Ectodermal cell (in vitro differentiated cells): ENCODE data around the gene SMPDL3A. TPM values are rescaled to one million over a fixed set of nuclear protein-coding genes. Genes with fewer than 3 reads are reported as not detected.
"Not testable (repeated sequence)": the region's sequence is repeated elsewhere in the genome, so short reads cannot be mapped to it uniquely, and the experiment has no call there.

Source experiments
- H3K27ac ChIP-seq: 2 replicates; pipeline ENCODE4 v1.7.0; 2013; ENCODE audit warnings: mild to moderate bottlenecking, low read depth, low read length; ENCODE audit not compliant: insufficient read depth, poor library complexity, severe bottlenecking
- H3K27me3 ChIP-seq: 2 replicates; pipeline ENCODE4 v1.7.0; 2013; ENCODE audit warnings: mild to moderate bottlenecking, low read length; ENCODE audit not compliant: insufficient read depth, control insufficient read depth, poor library complexity, severe bottlenecking
- H3K36me3 ChIP-seq: one replicate; pipeline ENCODE4 v1.7.0; 2013; ENCODE audit warnings: low read length; ENCODE audit not compliant: control insufficient read depth, insufficient read depth
- H3K4me1 ChIP-seq: one replicate; pipeline ENCODE4 v1.7.0; 2013; ENCODE audit warnings: low read length; ENCODE audit not compliant: control insufficient read depth, insufficient read depth
- H3K4me3 ChIP-seq: 2 replicates; pipeline ENCODE4 v1.7.0; 2013; ENCODE audit warnings: low read depth, low read length, control low read depth; ENCODE audit not compliant: insufficient read depth
- H3K9me3 ChIP-seq: 2 replicates; pipeline ENCODE4 v1.7.0; 2013; ENCODE audit warnings: mild to moderate bottlenecking, low read length, moderate library complexity; ENCODE audit not compliant: control insufficient read depth
- WGBS, 2 experiments: methylation state at CpG; one replicate each; pipeline ENCODE4 v1.1.7; 2013; ENCODE audit warnings: missing lambda C conversion rate in 2 of 2; 5-methylcytosine and 5-hydroxymethylcytosine counted together
- polyA plus RNA-seq, 4 experiments: library from polyadenylated mRNA; stranded (reverse); fragments of 50-300 nt; gene quantifications; one replicate each; pipeline ENCODE4 v1.2.3, GENCODE V29; 2013

Gene SMPDL3A
- 3.0 TPM for polyA plus RNA-seq (2013, experiment 1 of 4)
- 2.6 TPM for polyA plus RNA-seq (2013, experiment 2 of 4)
- polyA plus RNA-seq (2013, experiment 3 of 4) = 1.6 TPM
- 3.4 TPM for polyA plus RNA-seq (2013, experiment 4 of 4)

DNA sequence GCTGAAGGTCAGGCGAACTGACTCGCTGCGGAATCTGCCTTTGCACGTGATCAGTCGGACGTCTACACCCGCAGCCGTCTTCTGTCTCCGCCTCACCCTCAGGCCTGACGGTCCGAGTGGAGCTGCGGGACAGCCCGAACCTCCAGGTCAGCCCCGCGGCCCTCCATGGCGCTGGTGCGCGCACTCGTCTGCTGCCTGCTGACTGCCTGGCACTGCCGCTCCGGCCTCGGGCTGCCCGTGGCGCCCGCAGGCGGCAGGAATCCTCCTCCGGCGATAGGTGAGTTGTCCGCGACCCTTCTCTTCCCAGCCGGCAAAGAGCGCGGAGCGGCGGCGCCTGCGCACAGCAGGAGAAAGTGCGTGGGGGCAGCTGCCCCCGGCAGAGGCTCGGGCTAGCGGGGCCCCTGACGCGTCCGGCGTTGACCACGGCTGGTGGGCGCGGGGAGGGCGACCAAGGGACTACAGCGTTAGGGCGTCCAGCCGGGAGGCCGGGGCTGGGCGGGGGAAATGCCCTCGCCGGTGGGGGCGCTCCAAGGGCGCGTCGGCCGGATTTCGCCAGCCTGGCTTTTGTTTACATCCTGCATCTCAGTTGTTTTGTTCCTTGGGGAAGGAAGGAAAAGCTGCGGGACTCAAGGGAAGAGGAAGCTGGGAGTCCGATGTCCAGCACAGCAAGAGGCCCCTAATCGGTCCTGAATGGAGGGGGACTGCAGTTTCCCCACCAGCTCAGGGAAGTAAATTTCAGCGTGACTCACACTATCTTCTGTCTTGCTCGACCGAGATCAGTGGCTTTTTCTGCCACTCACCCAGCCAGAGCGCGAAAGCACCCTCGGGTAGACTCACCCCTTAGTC is at the start of gene SMPDL3A:
Gene SMPDL3A (plus strand): TSS at position 77 of the 846 bp plus-strand sequence. CDS start 89 bp downstream, at position 166.
- H3K36me3 ChIP-seq = no peaks in the 10 kb centered on the region
- no peaks in the 10 kb centered on the region for H3K9me3 ChIP-seq
- H3K4me3 ChIP-seq = peak within 1 kb of the TSS; percentile 59
- H3K27me3 ChIP-seq = peaks cover 36% of the 10 kb centered on the region
- 0% methylated on average over 71 of the region's 71 CpGs for WGBS, 2 experiments
- H3K27ac ChIP-seq = peak within 1 kb of the TSS; percentile 38
- no peaks in the 10 kb centered on the region for H3K4me1 ChIP-seq

- H3K4me3 ChIP-seq = no peak overlapping the region
- H3K9me3 ChIP-seq = no peaks in the 10 kb centered on the region
- H3K27me3 ChIP-seq = no peaks in the 10 kb centered on the region
- WGBS, 2 experiments = no CpG with 5 or more reads among the region's 2 CpGs
- H3K4me1 ChIP-seq = peaks cover 7% of the 10 kb centered on the region
- H3K27ac ChIP-seq = no peak overlapping the region
- H3K36me3 ChIP-seq = no peaks in the 10 kb centered on the region
Observed at GRCh38 chr6:122740091-122740490, 49.0 kb upstream of the SMPDL3A start.

DNA sequence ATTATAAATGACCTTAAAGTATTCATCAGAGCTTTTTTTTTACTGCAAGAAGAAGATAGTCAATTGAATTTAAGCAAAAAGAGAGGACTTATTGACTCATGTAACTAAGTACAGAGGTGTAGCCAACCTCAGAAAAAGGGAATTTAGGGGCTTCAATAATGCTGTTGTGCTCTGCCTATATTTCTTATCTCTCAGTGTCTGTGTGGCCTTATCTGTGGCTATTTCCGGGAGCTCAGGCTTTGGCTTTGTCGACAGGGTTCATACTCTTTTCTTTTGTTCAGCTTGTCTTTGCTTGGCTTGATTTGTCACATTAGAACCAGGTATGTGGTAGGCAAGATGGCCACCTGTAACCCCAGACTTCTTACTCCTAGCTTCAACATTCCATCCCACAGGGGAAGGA is 48.1 kb upstream of the SMPDL3A start:
- Histone ChIP-seq H3K36me3 (no peaks in the 10 kb centered on the region), H3K27me3 (no peaks in the 10 kb centered on the region), H3K4me3 (no peak overlapping the region), H3K27ac (no peak overlapping the region), H3K4me1 (no peaks in the 10 kb centered on the region), H3K9me3 (no peaks in the 10 kb centered on the region)
- 88 to 89% methylated on average over 2 of the region's 2 CpGs for WGBS, 2 experiments

DNA sequence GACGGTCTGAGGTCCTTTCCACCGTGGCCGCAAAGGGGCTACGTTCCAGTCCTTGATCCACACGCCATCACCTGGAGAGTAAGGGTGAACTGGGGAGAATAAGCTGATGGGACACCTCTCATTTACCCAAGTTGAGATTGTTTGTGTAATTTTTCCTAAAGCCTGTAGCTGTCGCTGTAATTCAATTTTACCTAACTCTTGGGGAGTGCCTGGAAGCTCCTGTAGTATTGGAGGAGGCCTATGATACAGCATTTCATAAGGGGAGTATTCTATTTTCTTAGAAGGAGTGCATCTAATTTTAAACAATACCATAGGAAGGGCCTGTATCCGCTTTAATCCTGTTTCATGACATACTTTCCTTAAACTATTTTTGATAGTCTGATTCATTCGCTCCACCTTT is 44.8 kb upstream of the SMPDL3A start:
- not testable (repeated sequence) for H3K4me3 ChIP-seq, H3K36me3 ChIP-seq, H3K4me1 ChIP-seq, H3K9me3 ChIP-seq, H3K27me3 ChIP-seq, H3K27ac ChIP-seq
- 49 to 53% methylated on average over 7 to 8 of the region's 8 CpGs for whole genome bisulfite sequencing, 2 experiments

DNA sequence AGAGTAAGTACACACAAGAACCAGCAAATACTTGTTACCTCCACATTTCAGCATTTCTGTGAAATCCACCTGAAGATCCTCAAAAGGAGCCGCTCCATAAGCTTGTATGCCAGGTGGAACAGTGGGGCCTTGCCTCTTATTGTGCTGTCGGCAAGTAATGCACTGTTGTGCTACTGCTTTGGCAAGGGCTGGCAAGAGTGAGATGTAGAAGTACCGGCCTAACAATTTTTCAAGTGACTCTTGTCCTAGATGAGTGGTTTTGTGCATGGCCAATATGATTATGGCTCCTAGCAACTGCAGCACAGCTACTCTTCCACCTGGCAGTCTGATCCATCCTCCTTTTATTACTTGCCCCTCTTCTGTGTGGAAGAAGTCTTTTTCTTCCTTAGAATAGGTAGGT is 44.2 kb upstream of the SMPDL3A start:
- 93 to 95% methylated on average over 3 of the region's 3 CpGs for WGBS, 2 experiments
- H3K27ac ChIP-seq, H3K4me1 ChIP-seq, H3K9me3 ChIP-seq, H3K27me3 ChIP-seq, H3K36me3 ChIP-seq, H3K4me3 ChIP-seq: not testable (repeated sequence)

- no peaks in the 10 kb centered on the region for H3K4me1 ChIP-seq
- H3K27ac ChIP-seq = no peak overlapping the region
- no peaks in the 10 kb centered on the region for H3K9me3 ChIP-seq
- 92 to 96% methylated on average over 9 of the region's 9 CpGs for WGBS, 2 experiments
- no peaks in the 10 kb centered on the region for H3K36me3 ChIP-seq
- H3K27me3 ChIP-seq = no peaks in the 10 kb centered on the region
- H3K4me3 ChIP-seq = no peak overlapping the region
Observed at GRCh38 chr6:122746688-122747087, 42.4 kb upstream of the SMPDL3A start.

DNA sequence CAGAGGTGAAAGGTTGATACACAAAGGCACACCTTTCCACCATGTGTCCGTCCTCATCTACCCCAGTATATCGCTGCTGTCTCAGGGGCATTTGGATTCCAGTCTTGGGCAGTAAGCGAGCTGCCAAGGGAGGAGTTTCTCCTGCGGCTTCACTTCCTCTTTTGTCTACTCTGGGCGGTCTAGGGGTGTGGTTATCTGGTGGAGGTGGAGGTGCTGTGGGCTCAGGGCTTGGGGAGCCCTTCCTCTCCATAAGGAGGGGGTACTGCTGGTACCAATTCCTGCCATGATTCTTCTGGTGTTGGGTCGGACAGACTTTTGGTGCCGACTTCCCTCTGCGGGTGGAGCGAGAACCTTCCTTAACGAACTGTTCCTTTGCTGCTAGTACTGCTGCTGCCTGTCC is 41.5 kb upstream of the SMPDL3A start:
- Histone ChIP-seq H3K9me3 (no peaks in the 10 kb centered on the region), H3K4me3 (no peak overlapping the region), H3K36me3 (no peaks in the 10 kb centered on the region), H3K27ac (no peak overlapping the region), H3K4me1 (no peaks in the 10 kb centered on the region), H3K27me3 (no peaks in the 10 kb centered on the region)
- WGBS, 2 experiments = 94 to 97% methylated on average over 10 of the region's 10 CpGs

DNA sequence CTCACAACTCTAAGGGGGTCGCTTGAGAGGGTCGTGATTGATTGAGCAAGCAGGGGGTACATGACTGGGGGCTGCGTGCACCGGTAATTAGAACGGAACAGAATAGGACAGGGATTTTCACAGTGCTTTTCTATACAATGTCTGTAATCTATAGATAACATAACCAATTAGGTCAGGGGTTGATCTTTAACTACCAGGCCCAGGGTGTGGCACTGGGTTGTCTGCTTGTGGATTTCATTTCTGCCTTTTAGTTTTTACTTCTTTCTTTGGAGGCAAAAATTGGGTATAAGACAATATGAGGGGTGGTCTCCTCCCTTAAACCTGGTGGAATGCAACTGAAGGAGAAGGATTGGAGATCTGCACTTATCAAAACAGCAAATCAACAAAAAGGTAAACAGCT is 40.1 kb upstream of the SMPDL3A start:
- H3K9me3 ChIP-seq, H3K4me3 ChIP-seq, H3K36me3 ChIP-seq, H3K27ac ChIP-seq, H3K4me1 ChIP-seq, H3K27me3 ChIP-seq: not testable (repeated sequence)
- 86 to 100% methylated on average over 2 to 4 of the region's 5 CpGs for WGBS, 2 experiments

- no peaks in the 10 kb centered on the region for H3K27me3 ChIP-seq
- no peak overlapping the region for H3K27ac ChIP-seq
- 96 to 100% methylated on average over 2 to 3 of the region's 4 CpGs for whole genome bisulfite sequencing, 2 experiments
- no peak overlapping the region for H3K4me3 ChIP-seq
- H3K36me3 ChIP-seq = no peaks in the 10 kb centered on the region
- peaks cover 8% of the 10 kb centered on the region for H3K4me1 ChIP-seq
- H3K9me3 ChIP-seq = no peaks in the 10 kb centered on the region
Observed at GRCh38 chr6:122749451-122750050, 39.5 kb upstream of the SMPDL3A start.

- peaks cover 8% of the 10 kb centered on the region for H3K4me1 ChIP-seq
- H3K9me3 ChIP-seq = no peaks in the 10 kb centered on the region
- H3K27ac ChIP-seq = no peak overlapping the region
- no peak overlapping the region for H3K4me3 ChIP-seq
- 85 to 91% methylated on average over 3 of the region's 3 CpGs for WGBS, 2 experiments
- H3K27me3 ChIP-seq = no peaks in the 10 kb centered on the region
- H3K36me3 ChIP-seq = no peaks in the 10 kb centered on the region
Observed at GRCh38 chr6:122751326-122751725, 37.7 kb upstream of the SMPDL3A start.
